Urinary bladder (tissue), 4 donors: ENCODE measurements around the gene NUDCD3. TPM values are rescaled to one million over a fixed set of nuclear protein-coding genes. Genes with fewer than 3 reads are reported as not detected.

ENCODE experiments used
- DNase-seq: peaks from one replicate; pipeline ENCODE4 v3.0.0-alpha.2; 2015; ENCODE audit errors: extremely low spot score
- H3K27ac ChIP-seq: one replicate; pipeline ENCODE4 v1.5.1; 2013; ENCODE audit warnings: low read depth, mild to moderate bottlenecking, moderate library complexity
- H3K36me3 ChIP-seq: one replicate; pipeline ENCODE4 v1.6.1; 2013; ENCODE audit warnings: mild to moderate bottlenecking, moderate library complexity; ENCODE audit not compliant: insufficient read depth
- H3K4me1 ChIP-seq: one replicate; pipeline ENCODE4 v1.6.1; 2013; ENCODE audit warnings: mild to moderate bottlenecking, moderate library complexity; ENCODE audit not compliant: insufficient read depth
- H3K4me3 ChIP-seq: one replicate; pipeline ENCODE4 v1.5.1; 2013; ENCODE audit warnings: low read depth, low read length
- WGBS: extraction: QIAGEN DNeasy Blood & Tissue Kit; methylation state at CpG from one replicate; pipeline ENCODE4 v1.1.7; 2013; 5-methylcytosine and 5-hydroxymethylcytosine counted together
- polyA plus RNA-seq: library from polyadenylated mRNA; stranded (reverse); fragments of 200-250 nt; gene quantifications from one replicate; pipeline ENCODE4 v1.2.3, GENCODE V29; 2013
- total RNA-seq: library from RNA; depleted of rRNA; stranded (reverse); fragments of >200 nt; gene quantifications from one replicate; pipeline ENCODE4 v1.2.3, GENCODE V29; 2014
- donor health status: healthy with polysubstance abuse.
- donor health status: healthy.

The NUDCD3 gene
- total and polyA plus RNA-seq, 2 donors: 35.9 to 59.8 TPM

DNA sequence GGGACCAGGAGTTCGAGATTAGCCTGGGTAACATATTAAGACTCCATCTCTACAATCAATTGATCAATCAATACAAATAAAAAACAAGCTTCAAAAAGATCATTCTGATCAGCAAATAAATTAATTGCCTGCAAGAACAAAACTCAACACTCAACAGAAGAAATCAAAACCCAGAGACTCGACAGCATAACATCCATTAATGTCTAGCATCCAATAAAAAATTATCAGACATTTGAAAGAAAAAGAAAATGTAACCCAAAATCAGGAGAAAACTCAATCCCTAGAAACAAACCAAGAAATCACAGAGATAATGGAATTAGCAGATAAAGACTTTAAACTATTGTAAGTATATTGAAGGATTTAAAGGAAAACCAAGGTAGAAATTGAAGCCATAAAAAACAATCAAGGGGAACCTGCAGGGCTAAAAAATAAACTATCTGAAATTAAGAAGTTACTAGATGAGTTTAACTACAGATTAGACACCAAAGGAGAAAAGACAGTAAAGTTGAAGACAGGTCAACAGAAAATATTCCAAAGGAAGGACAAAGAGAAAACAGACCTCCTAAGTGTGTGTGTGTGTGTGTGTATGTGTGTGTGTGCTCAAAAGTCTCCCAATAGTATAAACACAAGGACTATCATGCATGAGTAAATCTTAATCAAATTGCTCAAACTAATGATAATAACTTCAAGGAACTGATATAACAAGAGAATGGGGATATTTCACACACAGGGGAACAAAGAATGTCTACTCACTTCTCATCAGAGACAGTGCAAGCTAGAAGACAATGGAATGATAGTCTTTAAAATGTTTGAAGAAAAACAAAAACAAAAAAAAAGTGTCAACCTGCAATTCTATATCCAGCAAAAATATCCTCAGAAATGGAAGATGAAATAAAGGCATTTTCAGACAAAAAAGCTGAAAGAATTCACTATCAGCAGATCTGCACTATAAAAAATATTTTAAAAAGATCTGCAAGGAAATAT is 7.7 kb downstream of the NUDCD3 start:
- H3K36me3 ChIP-seq: no peaks in the 10 kb centered on the region

DNA sequence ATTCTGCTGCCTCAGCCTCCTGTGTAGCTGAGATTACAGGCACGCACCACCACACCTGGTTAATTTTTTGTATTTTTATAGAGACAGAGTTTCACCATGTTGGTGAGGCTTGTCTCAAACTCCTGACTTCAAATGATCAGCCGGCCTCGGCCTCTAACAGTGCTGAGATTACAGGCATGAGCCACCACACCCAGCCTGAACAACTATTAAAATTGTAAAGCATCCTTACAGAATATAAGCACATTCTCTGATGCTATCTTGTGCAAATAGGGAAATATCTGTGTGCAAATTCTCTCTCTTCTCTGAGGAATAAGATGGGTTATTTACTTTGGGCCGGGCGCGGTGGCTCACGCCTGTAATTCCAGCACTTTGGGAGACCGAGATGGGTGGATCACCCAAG is 12.5 kb downstream of the NUDCD3 start:
- DNase-seq: no peak
- 93% methylated on average over 8 of the region's 8 CpGs for WGBS
- Histone ChIP-seq H3K4me1 (no peaks in the 10 kb centered on the region), H3K4me3 (no peak overlapping the region), H3K27ac (no peak overlapping the region), H3K36me3 (peaks cover 2% of the 10 kb centered on the region)

More for the DNA sequence above, 7.7 kb downstream of the NUDCD3 start:
- Histone ChIP-seq H3K4me3 (no peak overlapping the region), H3K27ac (no peak overlapping the region), H3K4me1 (no peaks in the 10 kb centered on the region)
- WGBS: 98% methylated on average over 2 of the region's 2 CpGs
- no peak for DNase-seq

DNA sequence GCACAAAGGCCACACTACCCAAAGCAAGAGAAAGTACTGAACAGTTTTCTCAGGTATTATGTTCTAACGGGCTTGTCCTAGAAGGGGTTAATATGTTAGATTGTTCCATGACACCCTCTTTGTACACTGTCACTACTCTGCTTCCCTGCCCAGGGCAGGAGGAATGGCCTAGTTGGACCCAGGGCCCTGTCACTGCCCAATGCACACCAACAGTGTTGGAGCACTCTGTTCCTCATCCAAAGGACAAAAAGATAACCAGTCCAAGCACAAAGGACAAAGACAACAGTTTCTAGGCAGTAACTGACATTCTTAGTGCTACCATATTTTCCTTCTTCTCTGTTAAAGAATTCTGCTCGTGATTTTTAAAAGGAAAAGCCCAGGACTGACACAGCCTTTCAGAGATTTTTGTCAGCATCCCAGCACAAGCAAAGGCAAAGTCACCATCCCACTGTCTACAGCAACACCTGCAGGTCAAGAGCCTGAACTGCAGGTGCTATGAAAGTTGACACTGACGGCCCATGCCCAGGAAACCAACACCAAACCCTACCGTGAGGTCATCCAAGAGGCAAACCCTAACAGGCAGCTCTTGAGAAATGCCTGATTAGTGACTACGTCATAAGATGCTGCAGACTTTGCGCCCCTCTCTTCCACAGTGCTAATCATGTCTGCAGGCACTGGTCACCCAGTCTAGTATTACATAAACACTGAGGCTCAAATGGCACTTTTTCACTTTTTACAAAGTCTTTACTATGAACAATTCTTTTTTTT is 13.2 kb downstream of the NUDCD3 start:
- WGBS: 36% methylated on average over 6 of the region's 6 CpGs
- no peaks in the 10 kb centered on the region for H3K4me1 ChIP-seq
- H3K36me3 ChIP-seq: peaks cover 2% of the 10 kb centered on the region
- no peak overlapping the region for H3K27ac ChIP-seq
- H3K4me3 ChIP-seq: no peak overlapping the region
- no peak for DNase-seq

DNA sequence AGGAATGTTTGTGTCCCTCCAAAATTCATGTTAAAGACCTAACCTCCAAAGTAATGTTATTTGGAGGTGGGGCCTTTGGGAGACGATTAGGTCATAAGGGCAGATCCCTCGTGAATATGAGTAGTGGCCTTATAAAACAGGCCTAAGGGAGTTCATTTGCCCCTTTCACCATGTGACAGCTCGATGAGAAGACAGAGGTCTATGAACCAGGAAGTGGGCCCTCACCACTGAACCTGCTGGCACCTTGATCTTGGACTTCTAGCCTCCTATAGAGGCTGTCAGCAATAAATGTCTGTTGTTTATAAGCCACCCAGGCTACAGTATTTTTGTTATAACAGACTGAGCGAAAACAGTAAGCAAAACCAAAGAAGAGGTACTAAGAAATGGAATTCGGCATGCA is 14.1 kb downstream of the NUDCD3 start:
- Histone ChIP-seq H3K27ac (no peak overlapping the region), H3K4me1 (no peaks in the 10 kb centered on the region), H3K4me3 (no peak overlapping the region), H3K36me3 (peaks cover 2% of the 10 kb centered on the region)
- no peak for DNase-seq
- WGBS: 85% methylated on average over 5 of the region's 5 CpGs

GRCh38 chr7:44473295-44473694 is 17.2 kb downstream of the NUDCD3 start:
- no peak for DNase-seq
- Histone ChIP-seq H3K27ac (no peak overlapping the region), H3K4me3 (no peak overlapping the region), H3K4me1 (no peaks in the 10 kb centered on the region), H3K36me3 (peaks cover 2% of the 10 kb centered on the region)
- 81% methylated on average over 3 of the region's 3 CpGs for WGBS

GRCh38 chr7:44472843-44473242 is 17.6 kb downstream of the NUDCD3 start:
- H3K4me3 ChIP-seq: no peak overlapping the region
- H3K4me1 ChIP-seq: no peaks in the 10 kb centered on the region
- no peak for DNase-seq
- no peak overlapping the region for H3K27ac ChIP-seq
- WGBS: 63% methylated on average over 3 of the region's 3 CpGs
- H3K36me3 ChIP-seq: peaks cover 2% of the 10 kb centered on the region

DNA sequence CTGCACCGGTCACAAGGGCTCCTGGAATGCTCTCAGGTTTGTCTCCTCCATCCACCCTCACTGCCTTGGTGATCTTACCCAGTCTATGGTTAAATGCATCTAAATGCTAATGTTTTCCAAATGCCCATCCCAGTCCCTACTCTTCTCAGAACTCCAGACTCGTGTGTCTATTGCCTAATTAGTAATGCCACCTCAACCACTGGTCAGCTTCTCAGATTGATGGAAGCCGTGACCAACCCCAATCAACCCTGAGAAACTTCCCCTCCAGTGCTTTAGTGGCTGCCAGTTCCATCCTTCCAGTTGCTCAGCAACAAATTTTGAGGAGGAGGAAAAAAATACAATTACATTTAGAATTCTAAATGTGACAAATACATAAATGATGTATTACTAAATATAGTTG is 18.6 kb downstream of the NUDCD3 start:
- no peak for DNase-seq
- peaks cover 2% of the 10 kb centered on the region for H3K36me3 ChIP-seq
- WGBS: 83% methylated on average over 3 of the region's 3 CpGs
- no peak overlapping the region for H3K4me3 ChIP-seq
- no peak overlapping the region for H3K27ac ChIP-seq
- H3K4me1 ChIP-seq: no peaks in the 10 kb centered on the region

- no peak for DNase-seq
- Histone ChIP-seq H3K4me3 (no peak overlapping the region), H3K4me1 (no peaks in the 10 kb centered on the region), H3K36me3 (peaks cover 2% of the 10 kb centered on the region), H3K27ac (no peak overlapping the region)
- WGBS: 96% methylated on average over 1 of the region's 1 CpG
These were observed 19.0 kb downstream of the NUDCD3 start for GRCh38 chr7:44471436-44471835.

GRCh38 chr7:44470628-44471245 is 19.7 kb downstream of the NUDCD3 start:
- Histone ChIP-seq H3K4me1 (no peaks in the 10 kb centered on the region), H3K4me3 (no peak overlapping the region), H3K36me3 (no peaks in the 10 kb centered on the region), H3K27ac (no peak overlapping the region)
- no peak for DNase-seq
- 91% methylated on average over 5 of the region's 5 CpGs for WGBS

DNA sequence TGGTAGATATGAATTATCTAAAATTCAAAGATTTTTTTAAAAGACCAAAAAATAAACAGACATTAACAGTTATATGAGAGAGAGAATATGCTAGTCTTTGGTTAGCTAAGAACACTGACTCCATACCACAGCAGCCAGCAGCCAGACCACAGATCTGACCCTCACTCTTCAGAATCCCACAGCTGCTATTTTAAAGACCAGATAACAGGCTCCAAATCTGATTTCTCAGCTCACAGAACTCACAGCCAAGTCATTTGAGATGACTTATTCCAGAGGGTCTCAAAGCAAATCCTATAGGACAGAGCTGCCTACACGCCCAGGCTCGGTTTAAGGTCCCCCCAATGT is 20.4 kb downstream of the NUDCD3 start:
- H3K4me3 ChIP-seq: no peak overlapping the region
- WGBS: 75% methylated on average over 2 of the region's 2 CpGs
- DNase-seq: no peak
- H3K36me3 ChIP-seq: no peaks in the 10 kb centered on the region
- H3K27ac ChIP-seq: no peak overlapping the region
- no peaks in the 10 kb centered on the region for H3K4me1 ChIP-seq

DNA sequence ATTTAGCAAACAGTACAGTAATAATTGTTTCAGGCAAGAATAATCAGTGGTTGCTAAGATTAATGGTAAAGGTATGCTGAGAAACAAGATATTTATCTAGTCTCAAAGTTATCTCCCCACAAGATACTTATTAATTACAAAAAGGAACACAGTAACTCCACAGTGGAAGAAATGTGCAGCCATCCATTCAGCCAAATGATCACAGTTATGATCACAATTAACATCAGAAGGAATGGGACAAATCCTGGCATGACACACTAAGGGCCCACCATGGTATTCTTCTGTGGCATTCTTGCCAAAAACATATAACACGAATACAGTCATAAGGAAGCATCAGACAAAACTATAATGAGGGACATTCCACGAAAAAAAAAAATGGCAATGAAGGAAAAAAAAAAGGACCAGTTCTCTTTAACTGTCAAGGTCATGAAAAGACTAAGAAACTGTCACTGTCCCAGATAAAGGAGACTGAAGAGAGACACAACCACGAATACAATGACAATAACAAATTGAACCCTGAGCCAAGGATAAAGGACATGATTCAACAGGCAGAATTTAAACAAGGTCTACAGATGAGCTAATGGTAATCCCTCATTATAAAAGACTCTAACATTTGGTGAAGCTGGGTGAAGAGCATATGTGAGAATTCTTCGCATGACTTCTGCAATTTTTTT is 20.9 kb downstream of the NUDCD3 start:
- Histone ChIP-seq H3K4me3 (no peak overlapping the region), H3K27ac (no peak overlapping the region), H3K4me1 (no peaks in the 10 kb centered on the region), H3K36me3 (no peaks in the 10 kb centered on the region)
- DNase-seq: no peak
- WGBS: 64% methylated on average over 4 of the region's 4 CpGs

GRCh38 chr7:44467217-44467548 is 23.3 kb downstream of the NUDCD3 start:
- WGBS: over 99% methylated on average over 4 of the region's 4 CpGs
- Histone ChIP-seq H3K4me1 (no peaks in the 10 kb centered on the region), H3K27ac (no peak overlapping the region), H3K4me3 (no peak overlapping the region), H3K36me3 (no peaks in the 10 kb centered on the region)
- no peak for DNase-seq
